Occipital lobe (tissue), 2 donors: ENCODE results near the gene RPEL1. TPM values are rescaled to one million over a fixed set of nuclear protein-coding genes. Genes with fewer than 3 reads are reported as not detected.
A peak's percentile ranks its signal among the peaks of the same experiment; 100 is the strongest.

Experiments used
- DNase-seq: peaks from one replicate; lab custom pipeline; 2025; lab: John Stamatoyannopoulos, UW
- total RNA-seq: library from RNA; depleted of rRNA; stranded (reverse); fragments of >200 nt; gene quantifications from one replicate; pipeline ENCODE4 v1.2.3, GENCODE V29; 2014

RPEL1 gene
- total RNA-seq, 1 donor from 2014 or later = 0.16 TPM

GRCh38 chr10:103278537-103278823 is 32.8 kb downstream of the RPEL1 start:
- no peak for DNase-seq

GRCh38 chr10:103278862-103279298 is 33.2 kb downstream of the RPEL1 start:
- no peak for DNase-seq

- DNase-seq = no peak
Observed at GRCh38 chr10:103280031-103280430, 34.3 kb downstream of the RPEL1 start.

GRCh38 chr10:103280506-103280905 is 34.8 kb downstream of the RPEL1 start:
- DNase-seq = no peak

GRCh38 chr10:103281753-103282152 is 36.1 kb downstream of the RPEL1 start:
- DNase-seq = peak; percentile 55

- DNase-seq = no peak
Observed at GRCh38 chr10:103282961-103283360, 37.3 kb downstream of the RPEL1 start.

GRCh38 chr10:103284170-103284569 is 38.5 kb downstream of the RPEL1 start:
- no peak for DNase-seq

- DNase-seq = no peak
Observed at GRCh38 chr10:103287992-103288391, 42.3 kb downstream of the RPEL1 start.

- DNase-seq = no peak
Observed at GRCh38 chr10:103291588-103291987, 45.9 kb downstream of the RPEL1 start.

GRCh38 chr10:103295374-103296015 is 49.8 kb downstream of the RPEL1 start:
- no peak for DNase-seq

Other genes starting within 250 kb of the RPEL1 start
- gene NT5C2, start 52.6 kb upstream of the RPEL1 start, total RNA-seq = 96.7 TPM
- gene INA, start 31.3 kb downstream of the RPEL1 start, total RNA-seq = 177 TPM
- 12.5 TPM for gene PCGF6, start 105.3 kb downstream of the RPEL1 start, total RNA-seq
- 13.1 TPM for gene TAF5, start 122.1 kb downstream of the RPEL1 start, total RNA-seq
- 121 TPM for gene ATP5MK, start 150.6 kb downstream of the RPEL1 start, total RNA-seq
- 24.3 TPM for gene PDCD11, start 150.7 kb downstream of the RPEL1 start, total RNA-seq
- 3.1 TPM for gene CALHM2, start 206.5 kb downstream of the RPEL1 start, total RNA-seq
- not detected for gene CALHM1, start 213.0 kb downstream of the RPEL1 start, total RNA-seq
- gene CALHM3, start 233.4 kb downstream of the RPEL1 start, total RNA-seq = not detected
- gene NEURL1, start 247.8 kb downstream of the RPEL1 start, total RNA-seq = 25.1 TPM